Heart left ventricle (tissue), 16 donors: ENCODE data around the gene MICALL2. TPM values are rescaled to one million over a fixed set of nuclear protein-coding genes. Genes with fewer than 3 reads are reported as not detected.

Source experiments
- ATAC-seq, 4 donors: fragments of 200-7000 bp; cut with Tn5 transposase; one replicate each; pipeline ENCODE4 v1.9.1; 2020 to 2022; ENCODE audit warnings: moderate library complexity in 4 of 4, mild to moderate bottlenecking in 3 of 4, moderate number of reproducible peaks in 1 of 4
- DNase-seq, 5 donors: peaks; one replicate each; pipeline ENCODE4 v3.0.0-alpha.2; 2020
- H3K27ac ChIP-seq, 12 donors: fragments of 200-600 bp; sonication (generic) in 4 of 12; one replicate each; pipeline versions ENCODE4 v1.5.0 to v1.8.0; 2016 to 2022; ENCODE audit warnings: mild to moderate bottlenecking in 2 of 12
- H3K27me3 ChIP-seq, 9 donors: fragments of 200-600 bp; sonication (generic) in 2 of 9; one replicate each; pipeline versions ENCODE4 v1.5.1 to v1.8.0; 2016 to 2022; ENCODE audit warnings: mild to moderate bottlenecking in 3 of 9
- H3K36me3 ChIP-seq, 9 donors: fragments of 200-600 bp; sonication (generic) in 2 of 9; one replicate each; pipeline versions ENCODE4 v1.5.0 to v1.8.0; 2018 to 2022; ENCODE audit warnings: mild to moderate bottlenecking in 2 of 9
- H3K4me1 ChIP-seq, 12 donors: fragments of 200-600 bp; sonication (generic) in 4 of 12; one replicate each; pipeline versions ENCODE4 v1.5.0 to v1.8.0; 2016 to 2022; ENCODE audit warnings: mild to moderate bottlenecking in 3 of 12
- H3K4me3 ChIP-seq, 12 donors: fragments of 200-600 bp; sonication (generic) in 4 of 12; one replicate each; pipeline versions ENCODE4 v1.5.0 to v1.8.0; 2017 to 2022; ENCODE audit warnings: mild to moderate bottlenecking in 9 of 12, moderate library complexity in 4 of 12
- H3K9me3 ChIP-seq, 12 donors: fragments of 200-600 bp; sonication (generic) in 4 of 12; one replicate each; pipeline versions ENCODE4 v1.5.0 to v1.8.0; 2016 to 2022; ENCODE audit warnings: mild to moderate bottlenecking in 1 of 12
- POLR2A ChIP-seq, 2 donors: fragments of 450-650 bp; IDR thresholded peaks; one replicate each; pipeline ENCODE4 v1.6.1; 2017; ENCODE audit warnings: antibody characterized with exemption in 2 of 2, mild to moderate bottlenecking in 2 of 2, moderate library complexity in 2 of 2
- WGBS, 4 donors: extraction: QIAGEN DNeasy Blood & Tissue Kit in 2 of 4; methylation state at CpG; one replicate each; pipeline versions ENCODE4 v1.1.5 to v1.1.7; 2013 to 2018; 5-methylcytosine and 5-hydroxymethylcytosine counted together
- intact Hi-C, 10 donors: fragments of 100-400 bp; cut with DNase I; formaldehyde crosslinking; loops; one replicate each; pipeline versions ENCODE4 v1.11.1 to v1.14.2; 2022
- polyA plus RNA-seq, 2 donors: library from polyadenylated mRNA; stranded (reverse); fragments of 200-250 nt; gene quantifications; one replicate each; pipeline ENCODE4 v1.2.3, GENCODE V29; 2013
- total RNA-seq, 9 donors: library from RNA; depleted of rRNA in 2 of 9; stranded (reverse); fragments of >200 nt in 2 of 9; fragmentation: NEBNext Ultra II Directional in 3 of 9; extraction: Animal tissue kit (Norgen Biotek cat#: 25700) in 3 of 9; gene quantifications; one replicate each; pipeline versions ENCODE4 v1.1.0 to v1.2.4, GENCODE V29; 2016 to 2023
- TF ChIP-seq, protein P1 (sequence below), 12 donors: fragments of 200-600 bp; sonication (generic) in 4 of 12; IDR thresholded peaks; one replicate each; pipeline versions ENCODE4 v1.5.0 to v1.8.0; 2018 to 2022; ENCODE audit warnings: antibody characterized with exemption in 12 of 12, mild to moderate bottlenecking in 5 of 12
- donor health status: ischemic (EF 13 %, LVEDD 7.1; RV severe dilation, severe dysfunction).
- donor health status: healthy with polysubstance abuse.
- donor health status: DM: no; HTN: yes; CAD: no.
- donor health status: DM: no; HTN: no; CAD: no.
- donor health status: ischemic (EF 25% LVEDD 6.9; RV normal size, moderate dysfunction).
- donor health status: ischemic (EF 25% LVEDD 5.7; RV mildly dilated, moderate dysfunction).
- donor health status: healthy.
- donor health status: DM: yes; HTN: yes; CAD: no.
- donor health status: ischemic (EF 35%, LVEDD 5.7; RV mildly dilated, moderate dysfunction).
- donor health status: nonischemic (EF 11% LVEDD 7.7; RV severe dilation, severe dysfunction).
- donor health status: DM: yes; HTN: yes; CAD: no.
- donor health status: PGD.
- donor health status: ischemic (EF 29% LVEDD 5.4; RV normal size, mild dysfunction).
- donor health status: nonischemic (EF 23%, LVEDD 6.1; RV moderate dilation, normal function).

MICALL2 gene
- total and polyA plus RNA-seq, 11 donors: 2.5 to 18.3 (median 8.4) TPM

DNA sequence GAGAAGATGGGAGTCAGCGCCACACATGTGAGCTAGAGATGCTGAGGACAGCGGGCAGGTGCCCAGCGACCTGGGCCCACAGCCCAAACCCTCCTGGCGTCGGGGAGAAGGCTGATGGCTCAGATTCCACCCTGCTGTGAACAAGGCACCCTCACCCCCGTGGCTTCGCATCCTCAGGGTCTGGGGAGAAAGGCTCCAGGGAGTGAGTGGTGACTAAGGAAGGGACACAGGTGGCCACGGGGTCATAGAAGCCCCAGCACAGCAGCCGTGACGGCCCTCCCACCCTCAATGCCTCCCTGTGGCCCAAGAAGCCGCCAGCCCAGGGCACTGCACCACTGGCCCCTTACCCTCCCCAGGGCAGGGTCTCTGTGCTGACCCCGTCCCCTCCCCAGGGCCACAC lies 25.3 kb upstream of the MICALL2 start:
- DNase-seq (no peak), ATAC-seq (no peak)
- Histone ChIP-seq H3K27ac (no peak overlapping the region), H3K27me3 (no peaks in the 10 kb centered on the region), H3K36me3 (peaks cover 0 to 99% (median 94%) of the 10 kb centered on the region in 9 donors), H3K4me3 (no peak overlapping the region), H3K9me3 (no peaks in the 10 kb centered on the region), H3K4me1 (no peaks in the 10 kb centered on the region)
- 86 to 94% (median 92%) methylated on average over 7 to 12 of the region's 12 CpGs for WGBS, 4 donors
- intact Hi-C loops: no loop called here
- TF ChIP-seq, protein P1, sequence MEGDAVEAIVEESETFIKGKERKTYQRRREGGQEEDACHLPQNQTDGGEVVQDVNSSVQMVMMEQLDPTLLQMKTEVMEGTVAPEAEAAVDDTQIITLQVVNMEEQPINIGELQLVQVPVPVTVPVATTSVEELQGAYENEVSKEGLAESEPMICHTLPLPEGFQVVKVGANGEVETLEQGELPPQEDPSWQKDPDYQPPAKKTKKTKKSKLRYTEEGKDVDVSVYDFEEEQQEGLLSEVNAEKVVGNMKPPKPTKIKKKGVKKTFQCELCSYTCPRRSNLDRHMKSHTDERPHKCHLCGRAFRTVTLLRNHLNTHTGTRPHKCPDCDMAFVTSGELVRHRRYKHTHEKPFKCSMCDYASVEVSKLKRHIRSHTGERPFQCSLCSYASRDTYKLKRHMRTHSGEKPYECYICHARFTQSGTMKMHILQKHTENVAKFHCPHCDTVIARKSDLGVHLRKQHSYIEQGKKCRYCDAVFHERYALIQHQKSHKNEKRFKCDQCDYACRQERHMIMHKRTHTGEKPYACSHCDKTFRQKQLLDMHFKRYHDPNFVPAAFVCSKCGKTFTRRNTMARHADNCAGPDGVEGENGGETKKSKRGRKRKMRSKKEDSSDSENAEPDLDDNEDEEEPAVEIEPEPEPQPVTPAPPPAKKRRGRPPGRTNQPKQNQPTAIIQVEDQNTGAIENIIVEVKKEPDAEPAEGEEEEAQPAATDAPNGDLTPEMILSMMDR (IDR thresholded peaks at IDR 0.05): no peak
- no peak for TF ChIP-seq POLR2A (IDR thresholded peaks at IDR 0.05)

DNA sequence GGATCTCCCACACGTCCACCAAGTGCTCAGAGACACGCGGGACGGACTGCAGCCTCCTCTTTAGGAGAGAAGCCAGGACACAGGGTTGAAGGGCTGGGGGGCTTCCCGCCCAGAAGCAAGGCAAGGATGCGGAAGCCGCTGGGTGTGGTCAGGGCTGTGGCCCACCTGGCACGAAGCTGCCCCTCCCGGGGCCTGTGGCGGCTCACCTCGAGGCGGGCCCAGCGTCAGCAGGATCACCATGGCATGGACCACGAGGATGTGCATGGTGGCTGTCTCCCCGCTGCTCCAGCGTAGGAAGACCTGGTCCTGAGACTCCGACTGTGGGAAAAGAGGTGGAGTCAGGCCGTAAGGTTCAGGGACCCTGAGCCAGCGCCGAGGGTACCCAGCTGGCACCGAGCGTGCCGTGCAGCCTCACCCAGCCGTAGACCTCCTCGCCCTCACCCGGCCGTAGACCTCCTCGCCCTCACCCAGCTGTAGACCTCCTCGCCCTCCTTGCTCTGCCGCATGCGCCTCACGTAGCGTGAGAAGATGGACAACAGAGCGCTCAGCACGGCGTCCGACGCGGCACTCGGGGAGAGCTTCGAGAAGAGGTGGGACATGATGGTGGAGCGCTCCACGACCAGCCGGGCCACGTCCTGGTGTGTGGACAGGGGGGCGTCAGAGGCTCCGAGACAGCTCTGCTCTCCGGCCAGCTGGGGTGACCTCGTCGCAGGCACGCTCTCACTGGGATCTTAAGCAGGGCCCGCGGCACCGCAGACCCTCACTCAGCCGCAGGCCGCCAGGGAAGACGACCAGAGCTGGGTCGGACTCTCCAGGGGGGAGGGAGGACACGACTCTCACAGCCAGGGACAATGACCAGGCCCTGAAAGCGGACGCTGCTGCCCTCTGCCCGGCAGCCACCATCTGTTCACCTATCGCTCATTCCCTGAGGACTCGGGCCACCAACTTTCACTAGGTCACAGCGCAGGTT lies 24.6 kb upstream of the MICALL2 start:
- Histone ChIP-seq H3K27me3 (no peaks in the 10 kb centered on the region), H3K4me1 (no peaks in the 10 kb centered on the region), H3K36me3 (peaks cover 0 to 99% (median 93%) of the 10 kb centered on the region in 9 donors), H3K9me3 (no peaks in the 10 kb centered on the region), H3K27ac (no peak overlapping the region), H3K4me3 (no peak overlapping the region)
- TF ChIP-seq POLR2A (IDR thresholded peaks at IDR 0.05): no peak
- TF ChIP-seq, protein P1 (IDR thresholded peaks at IDR 0.05): no peak
- intact Hi-C loops: no loop called here
- ATAC-seq (no peak), DNase-seq (no peak)
- WGBS, 4 donors: 92 to 95% (median 93%) methylated on average over 61 to 65 of the region's 65 CpGs

DNA sequence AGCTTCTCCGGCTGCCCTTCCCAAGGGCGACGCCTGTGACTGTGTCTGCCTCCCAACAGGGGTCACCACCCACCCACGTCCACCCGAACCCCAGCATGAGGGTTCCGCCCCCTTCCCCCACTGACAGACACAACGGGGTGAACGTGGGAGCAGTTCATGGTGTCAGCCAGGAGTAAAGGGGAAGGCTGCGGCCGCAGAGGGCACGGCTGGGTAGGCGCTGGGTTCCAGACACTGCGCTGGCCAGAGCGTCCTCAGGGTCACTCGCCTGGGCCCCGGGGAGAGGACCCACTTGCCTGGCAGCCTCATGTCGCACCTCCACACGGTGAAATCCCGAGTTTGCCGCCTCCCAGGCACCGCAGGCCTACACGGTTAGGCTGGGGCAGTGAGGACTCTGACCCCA lies 23.8 kb upstream of the MICALL2 start:
- Histone ChIP-seq H3K27ac (no peak overlapping the region), H3K4me3 (no peak overlapping the region), H3K4me1 (no peaks in the 10 kb centered on the region), H3K27me3 (no peaks in the 10 kb centered on the region), H3K9me3 (no peaks in the 10 kb centered on the region), H3K36me3 (peaks cover 0 to 100% (median 93%) of the 10 kb centered on the region in 9 donors)
- DNase-seq: no peak
- intact Hi-C loops: no loop called here
- WGBS, 4 donors: 79 to 92% (median 87%) methylated on average over 11 to 22 of the region's 22 CpGs
- TF ChIP-seq POLR2A (IDR thresholded peaks at IDR 0.05): no peak
- TF ChIP-seq, protein P1 (IDR thresholded peaks at IDR 0.05): no peak
- no peak for ATAC-seq

DNA sequence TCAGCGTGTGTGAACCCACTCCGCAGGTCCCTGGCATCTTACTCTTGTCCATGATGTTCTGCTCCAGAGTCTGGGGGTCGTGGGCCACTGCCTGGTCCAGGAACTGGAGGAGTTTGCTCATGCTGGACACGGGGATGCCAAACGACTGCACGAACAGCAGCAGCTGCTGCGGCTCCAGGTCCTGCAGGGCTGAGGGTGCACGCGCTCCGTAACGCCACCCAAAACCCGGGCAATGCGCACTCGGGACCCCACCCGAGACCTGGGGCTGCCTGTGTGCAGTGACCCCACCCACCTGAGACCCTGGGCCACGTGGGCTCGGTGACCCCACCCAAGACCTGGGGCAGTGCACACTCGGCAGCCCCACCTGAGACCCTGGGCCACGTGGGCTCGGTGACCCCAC lies 22.0 kb upstream of the MICALL2 start:
- no peaks in the 10 kb centered on the region for H3K4me1 ChIP-seq
- no peak overlapping the region for H3K27ac ChIP-seq
- peaks cover 0 to 99% (median 91%) of the 10 kb centered on the region in 9 donors for H3K36me3 ChIP-seq
- H3K27me3 ChIP-seq: no peaks in the 10 kb centered on the region
- no peak for TF ChIP-seq POLR2A (IDR thresholded peaks at IDR 0.05)
- TF ChIP-seq, protein P1 (IDR thresholded peaks at IDR 0.05): no peak
- no peaks in the 10 kb centered on the region for H3K9me3 ChIP-seq
- intact Hi-C loops: no loop called here
- 91 to 96% (median 95%) methylated on average over 14 to 20 of the region's 20 CpGs for WGBS, 4 donors
- no peak overlapping the region for H3K4me3 ChIP-seq
- ATAC-seq (no peak), DNase-seq (no peak)
